Measurements from ENCODE around the gene NMD3. TPM values are rescaled to one million over a fixed set of nuclear protein-coding genes. Genes with fewer than 3 reads are reported as not detected.

Gene NMD3
- total RNA-seq, 1 experiment from 2014 or later: 55.6 TPM

DNA sequence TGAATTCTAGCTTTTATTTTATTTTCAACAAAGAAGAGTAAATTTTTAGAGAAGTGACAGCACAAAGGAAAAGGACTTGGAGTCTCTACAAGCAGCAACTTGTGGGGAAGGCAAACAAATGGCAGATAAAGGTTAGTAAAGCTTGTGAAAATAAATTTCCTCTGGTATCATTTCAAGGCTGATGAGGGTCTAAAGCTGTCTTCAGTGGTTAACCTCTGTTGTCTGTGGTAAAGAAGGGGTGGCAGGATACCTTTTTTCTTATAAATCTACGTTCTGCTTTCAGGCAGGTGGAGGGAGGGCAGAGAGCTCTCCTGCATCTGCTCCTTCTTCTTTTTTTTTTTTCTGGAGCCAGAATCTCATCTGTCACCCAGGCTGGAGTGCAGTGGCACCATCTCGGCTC lies 50.5 kb downstream of the NMD3 start:
- Histone ChIP-seq H4K91ac (ENCODE audit: insufficient read length, low read depth, low read length) (no peak overlapping the region), H3K9ac (ENCODE audit: extremely low read depth, insufficient read length, low read length) (no peak overlapping the region), H3K9me3 (ENCODE audit: control insufficient read depth, low read depth, low read length) (no peaks in the 10 kb centered on the region), H3T11ph (ENCODE audit: low read length) (no peak overlapping the region), H3K23me2 (ENCODE audit: insufficient read length, low read depth, low read length, poor library complexity, severe bottlenecking) (no peaks in the 10 kb centered on the region), H3K14ac (ENCODE audit: insufficient read depth, low read length) (no peak overlapping the region), H4K8ac (replicated peaks; ENCODE audit: insufficient read length, low read depth, low read length) (no peak overlapping the region), H4K5ac (ENCODE audit: insufficient read length, low read depth, low read length) (no peak overlapping the region), H2AFZ (ENCODE audit: low read length) (no peak overlapping the region), H2BK120ac (ENCODE audit: low read depth, low read length, poor library complexity, severe bottlenecking) (no peak overlapping the region), H3K27me3 (ENCODE audit: insufficient read depth, low read length) (no peaks in the 10 kb centered on the region), H2BK5ac (ENCODE audit: insufficient read length, low read length) (no peak overlapping the region), H2BK20ac (ENCODE audit: low read depth, low read length, poor library complexity, severe bottlenecking) (no peak overlapping the region), H4K20me1 (ENCODE audit: control insufficient read depth, insufficient read depth, insufficient read length) (no peaks in the 10 kb centered on the region), H3K4me2 (ENCODE audit: insufficient read depth, insufficient read length, low read length) (no peak overlapping the region), H3K79me2 (ENCODE audit: insufficient read depth, low read length) (no peaks in the 10 kb centered on the region), H3K27ac (ENCODE audit: insufficient read length, low read depth, low read length) (no peak overlapping the region), H3K18ac (ENCODE audit: insufficient read length, low read depth, low read length) (no peak overlapping the region), H3K4me1 (ENCODE audit: insufficient read depth, low read length) (no peaks in the 10 kb centered on the region), H2AK5ac (ENCODE audit: insufficient read length, low read length) (no peak overlapping the region), H2BK15ac (ENCODE audit: low read depth, low read length) (no peak overlapping the region), H3K4ac (ENCODE audit: low read depth, low read length) (no peak overlapping the region), H2BK12ac (ENCODE audit: insufficient read length, low read depth, low read length) (no peak overlapping the region), H3K79me1 (ENCODE audit: insufficient read depth, low read depth, low read length, poor library complexity, severe bottlenecking) (no peaks in the 10 kb centered on the region), H3K56ac (ENCODE audit: insufficient read length, low read depth, low read length) (no peak overlapping the region), H3K23ac (ENCODE audit: insufficient read length, low read depth, low read length) (no peak overlapping the region)
- peaks cover 5 to 10% of the 10 kb centered on the region in 2 experiments; a peak in 3 of 5 replicates for H3K9me3 Mint-ChIP-seq
- peaks cover 9 to 18% (median 12%) of the 10 kb centered on the region in 3 experiments for H3K36me3 Mint-ChIP-seq (ENCODE audit: insufficient read depth in 1 of 3, low read depth in 3 of 3)
- no peak overlapping the region for H3K4me3 Mint-ChIP-seq
- H3K27me3 Mint-ChIP-seq (ENCODE audit: low read depth): no peaks in the 10 kb centered on the region
- TF ChIP-seq, protein P1, sequence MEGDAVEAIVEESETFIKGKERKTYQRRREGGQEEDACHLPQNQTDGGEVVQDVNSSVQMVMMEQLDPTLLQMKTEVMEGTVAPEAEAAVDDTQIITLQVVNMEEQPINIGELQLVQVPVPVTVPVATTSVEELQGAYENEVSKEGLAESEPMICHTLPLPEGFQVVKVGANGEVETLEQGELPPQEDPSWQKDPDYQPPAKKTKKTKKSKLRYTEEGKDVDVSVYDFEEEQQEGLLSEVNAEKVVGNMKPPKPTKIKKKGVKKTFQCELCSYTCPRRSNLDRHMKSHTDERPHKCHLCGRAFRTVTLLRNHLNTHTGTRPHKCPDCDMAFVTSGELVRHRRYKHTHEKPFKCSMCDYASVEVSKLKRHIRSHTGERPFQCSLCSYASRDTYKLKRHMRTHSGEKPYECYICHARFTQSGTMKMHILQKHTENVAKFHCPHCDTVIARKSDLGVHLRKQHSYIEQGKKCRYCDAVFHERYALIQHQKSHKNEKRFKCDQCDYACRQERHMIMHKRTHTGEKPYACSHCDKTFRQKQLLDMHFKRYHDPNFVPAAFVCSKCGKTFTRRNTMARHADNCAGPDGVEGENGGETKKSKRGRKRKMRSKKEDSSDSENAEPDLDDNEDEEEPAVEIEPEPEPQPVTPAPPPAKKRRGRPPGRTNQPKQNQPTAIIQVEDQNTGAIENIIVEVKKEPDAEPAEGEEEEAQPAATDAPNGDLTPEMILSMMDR (conservative IDR thresholded peaks at IDR 0.05): no peak
- peak overlapping the region in 2 of 3 experiments; percentile 28 to 58; a peak in 1 of 7 replicates for H3K27ac Mint-ChIP-seq
- DNase-seq: no peak
- H3K4me1 Mint-ChIP-seq: peaks cover 6 to 13% of the 10 kb centered on the region in 2 experiments; a peak in 2 of 4 replicates
- WGBS (ENCODE audit: extremely low coverage, insufficient read length, low lambda C conversion rate): no CpG with 5 or more reads among the region's 2 CpGs
